OCI-LY7 (cell line): ENCODE measurements around the gene GPR183.

Experiments
- CTCF ChIP-seq: fragments of 200-600 bp; sonication (generic); conservative IDR thresholded peaks from 2 replicates; pipeline ENCODE4 v1.5.1; 2014; ENCODE audit warnings: mild to moderate bottlenecking, antibody characterized with exemption, low read length, moderate library complexity, mixed read lengths
- EZH2phosphoT487 ChIP-seq: fragments of 200-600 bp; sonication (generic); IDR thresholded peaks from 2 replicates; pipeline ENCODE4 v1.6.1; 2018; ENCODE audit warnings: low read depth, borderline replicate concordance, mild to moderate bottlenecking, mixed run types, antibody characterized with exemption, low read length, moderate library complexity, mixed read lengths

GRCh38 chr13:99305566-99305965, 1.6 kb downstream of the GPR183 start:
- TF ChIP-seq CTCF, result no peak
- no peak for TF ChIP-seq EZH2phosphoT487
